NCI-H128 (cell line): Measurements from ENCODE around the gene THAP11.
"Not testable (repeated sequence)": the region's sequence is repeated elsewhere in the genome, so short reads cannot be mapped to it uniquely, and the experiment has no call there.

Experiments used
- DNase-seq: peaks from one replicate; lab custom pipeline; 2025; ENCODE audit not compliant: unreplicated experiment; lab: John Stamatoyannopoulos, UW

Gene THAP11

GRCh38 chr16:67834242-67834614 lies 7.9 kb upstream of the THAP11 start:
- no peak for DNase-seq

GRCh38 chr16:67837190-67837589 lies 4.9 kb upstream of the THAP11 start:
- DNase-seq = not testable (repeated sequence)

DNA sequence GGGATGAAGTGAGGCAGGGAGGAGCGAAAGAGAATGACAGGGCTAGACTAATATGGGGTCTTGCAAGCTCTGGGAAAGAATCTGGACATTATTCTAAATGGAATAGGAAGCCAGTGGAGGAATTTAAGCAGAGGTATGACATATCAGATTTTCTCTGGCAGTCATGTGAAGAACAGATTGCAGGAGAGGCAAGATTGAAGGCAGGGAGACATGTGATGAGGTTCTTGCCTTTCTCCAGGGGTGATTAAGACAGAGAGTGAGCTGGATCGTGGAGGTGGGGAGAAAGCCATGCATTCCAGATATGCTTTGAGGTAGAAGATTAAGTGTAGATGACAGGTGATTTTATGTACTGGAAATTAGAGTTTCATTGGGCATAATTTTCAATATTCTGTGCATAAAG lies 4.3 kb upstream of the THAP11 start:
- DNase-seq = no peak

DNA sequence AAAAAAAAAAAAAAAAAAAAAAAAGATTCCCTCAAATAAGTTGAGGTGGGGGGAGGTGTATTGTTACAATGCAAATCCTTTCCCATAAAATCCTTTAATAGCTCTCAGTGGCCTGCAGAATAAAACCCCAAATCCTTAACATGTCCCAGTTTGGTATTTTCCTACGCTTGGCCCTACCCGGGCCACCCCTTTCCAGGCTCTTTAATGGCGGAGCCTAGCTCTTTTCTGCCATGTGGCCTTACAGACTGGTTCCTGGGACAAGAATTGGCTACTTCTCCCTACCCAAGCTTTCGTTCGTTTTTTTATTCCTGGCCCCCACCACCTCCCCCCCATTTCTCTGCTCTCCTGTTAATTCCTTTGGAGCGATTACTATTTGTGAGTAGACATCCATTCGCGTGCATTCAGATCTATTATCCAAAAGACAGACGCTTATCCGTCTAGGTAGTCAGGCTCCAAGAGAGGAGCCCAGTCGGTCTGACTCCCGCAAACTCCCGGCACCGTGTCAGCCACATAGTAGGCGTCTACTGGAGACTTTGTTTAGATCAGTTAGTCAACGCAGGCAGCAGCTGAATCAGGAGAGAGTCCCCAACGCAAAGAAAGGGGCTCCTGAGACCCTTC lies 813 bp upstream of the THAP11 start:
- DNase-seq = no peak

DNA sequence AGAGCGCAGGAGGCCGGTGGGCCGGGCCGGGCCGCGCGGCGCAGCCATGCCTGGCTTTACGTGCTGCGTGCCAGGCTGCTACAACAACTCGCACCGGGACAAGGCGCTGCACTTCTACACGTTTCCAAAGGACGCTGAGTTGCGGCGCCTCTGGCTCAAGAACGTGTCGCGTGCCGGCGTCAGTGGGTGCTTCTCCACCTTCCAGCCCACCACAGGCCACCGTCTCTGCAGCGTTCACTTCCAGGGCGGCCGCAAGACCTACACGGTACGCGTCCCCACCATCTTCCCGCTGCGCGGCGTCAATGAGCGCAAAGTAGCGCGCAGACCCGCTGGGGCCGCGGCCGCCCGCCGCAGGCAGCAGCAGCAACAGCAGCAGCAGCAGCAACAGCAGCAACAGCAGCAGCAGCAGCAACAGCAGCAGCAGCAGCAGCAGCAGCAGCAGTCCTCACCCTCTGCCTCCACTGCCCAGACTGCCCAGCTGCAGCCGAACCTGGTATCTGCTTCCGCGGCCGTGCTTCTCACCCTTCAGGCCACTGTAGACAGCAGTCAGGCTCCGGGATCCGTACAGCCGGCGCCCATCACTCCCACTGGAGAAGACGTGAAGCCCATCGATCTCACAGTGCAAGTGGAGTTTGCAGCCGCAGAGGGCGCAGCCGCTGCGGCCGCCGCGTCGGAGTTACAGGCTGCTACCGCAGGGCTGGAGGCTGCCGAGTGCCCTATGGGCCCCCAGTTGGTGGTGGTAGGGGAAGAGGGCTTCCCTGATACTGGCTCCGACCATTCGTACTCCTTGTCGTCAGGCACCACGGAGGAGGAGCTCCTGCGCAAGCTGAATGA lies 606 bp downstream of the THAP11 start:
- no peak for DNase-seq

- DNase-seq = no peak
Observed at GRCh38 chr16:67843343-67843765, 1.2 kb downstream of the THAP11 start.

- DNase-seq = no peak
Observed at GRCh38 chr16:67844497-67844896, 2.4 kb downstream of the THAP11 start.

DNA sequence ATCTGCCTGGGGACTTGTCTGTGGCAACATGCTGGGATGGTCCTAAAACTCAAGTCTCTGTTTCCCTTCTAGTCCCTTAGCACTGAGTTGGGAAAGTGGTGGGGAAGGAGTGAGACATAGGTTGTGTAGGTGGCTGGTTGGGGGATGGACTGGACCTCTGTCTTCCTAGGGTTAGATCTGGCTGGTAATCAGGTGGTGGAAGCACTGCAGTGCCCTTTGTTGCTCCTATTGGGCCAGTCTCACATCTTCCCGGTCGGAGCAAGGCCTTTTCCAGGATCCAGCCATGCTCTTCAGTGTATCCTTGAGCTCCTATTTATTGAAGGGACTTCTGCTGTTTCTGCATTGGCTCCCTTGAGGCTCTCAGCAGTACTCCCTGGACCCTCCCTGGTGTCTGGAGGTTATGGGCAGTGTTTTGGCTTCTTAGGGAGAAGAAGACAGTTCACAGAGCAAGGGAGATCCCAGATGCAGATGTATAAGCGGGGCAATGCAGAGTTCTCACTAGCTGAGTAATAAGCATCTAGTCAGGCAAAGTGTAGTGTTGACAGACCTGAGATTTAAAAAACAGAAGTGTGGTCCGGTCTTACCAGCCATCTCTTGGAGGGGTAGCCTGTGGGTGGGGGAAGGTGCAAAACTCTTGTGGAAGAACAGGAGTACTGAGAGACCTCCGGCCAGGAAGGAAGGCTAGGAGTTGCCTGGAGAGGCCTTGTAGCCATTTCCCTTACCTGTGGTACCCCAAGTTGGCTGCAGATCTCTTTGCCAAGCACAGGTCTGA lies 3.4 kb downstream of the THAP11 start:
- DNase-seq = no peak

DNA sequence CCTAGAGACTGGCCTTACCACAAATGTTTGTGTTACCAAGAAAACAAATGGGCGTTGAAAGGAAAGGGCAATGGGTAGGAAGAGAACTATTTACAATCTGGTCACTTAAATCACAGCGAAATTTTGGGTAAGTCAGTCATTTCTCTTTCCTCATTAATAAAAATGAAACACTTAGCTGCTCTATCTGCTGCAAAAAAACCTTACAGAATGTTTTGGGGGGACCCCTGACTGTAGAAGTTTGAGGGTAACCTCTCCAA lies 3.9 kb downstream of the THAP11 start:
- DNase-seq = no peak

GRCh38 chr16:67846320-67847063 lies 4.4 kb downstream of the THAP11 start, which contains the start of gene NUTF2:
NUTF2 (plus strand) TSS chr16:67846933; CDS start chr16:67865131, 18,198 bp downstream.
- peak; percentile 79 for DNase-seq

- no peak for DNase-seq
Observed at GRCh38 chr16:67847064-67847861, 5.1 kb downstream of the THAP11 start, which contains the start of gene CENPT. CENPT (minus strand) TSS chr16:67847693; CDS start chr16:67833859, 13,834 bp downstream.

DNA sequence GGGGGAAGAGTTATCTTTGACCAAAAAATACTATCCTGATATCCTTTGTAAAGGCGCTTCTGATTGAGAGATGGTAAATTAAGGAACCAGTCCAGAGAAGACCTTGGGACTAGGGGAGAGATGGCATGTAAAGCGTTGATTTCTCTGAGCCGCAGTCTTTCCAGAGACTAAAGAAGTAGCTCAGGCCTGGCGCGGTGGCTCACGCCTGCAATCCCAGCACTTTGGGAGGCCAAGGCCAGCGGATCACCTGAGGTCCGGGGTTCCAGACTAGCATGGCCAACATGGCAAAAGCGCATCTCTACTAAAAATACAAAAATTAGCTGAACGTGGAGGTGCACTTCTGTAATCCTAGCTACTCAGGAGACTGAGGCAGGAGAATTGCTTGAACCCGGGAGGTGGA lies 6.0 kb downstream of the THAP11 start:
- DNase-seq = no peak

GRCh38 chr16:67853670-67854069 lies 11.6 kb downstream of the THAP11 start:
- DNase-seq = no peak

DNA sequence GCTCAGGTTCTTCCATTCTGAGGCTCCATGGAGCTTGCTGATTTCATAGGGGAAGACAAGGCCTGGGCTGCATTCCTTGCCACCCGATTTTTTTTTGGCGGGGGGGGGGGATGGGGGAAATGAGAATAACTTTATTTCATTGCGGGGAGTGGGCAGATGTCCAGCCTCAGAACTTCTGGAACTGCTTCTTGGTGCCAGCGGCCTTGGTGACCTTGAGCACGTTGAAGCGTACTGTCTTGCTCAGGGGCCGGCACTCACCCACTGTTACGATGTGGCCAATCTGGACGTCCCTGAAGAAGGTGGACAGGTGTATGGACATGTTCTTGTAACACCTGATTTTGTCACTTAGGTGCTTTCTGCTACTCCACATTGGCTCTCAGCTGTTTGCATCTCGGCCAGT lies 13.7 kb downstream of the THAP11 start:
- no peak for DNase-seq

- DNase-seq = no peak
Observed at GRCh38 chr16:67856927-67857546, 14.9 kb downstream of the THAP11 start.

DNA sequence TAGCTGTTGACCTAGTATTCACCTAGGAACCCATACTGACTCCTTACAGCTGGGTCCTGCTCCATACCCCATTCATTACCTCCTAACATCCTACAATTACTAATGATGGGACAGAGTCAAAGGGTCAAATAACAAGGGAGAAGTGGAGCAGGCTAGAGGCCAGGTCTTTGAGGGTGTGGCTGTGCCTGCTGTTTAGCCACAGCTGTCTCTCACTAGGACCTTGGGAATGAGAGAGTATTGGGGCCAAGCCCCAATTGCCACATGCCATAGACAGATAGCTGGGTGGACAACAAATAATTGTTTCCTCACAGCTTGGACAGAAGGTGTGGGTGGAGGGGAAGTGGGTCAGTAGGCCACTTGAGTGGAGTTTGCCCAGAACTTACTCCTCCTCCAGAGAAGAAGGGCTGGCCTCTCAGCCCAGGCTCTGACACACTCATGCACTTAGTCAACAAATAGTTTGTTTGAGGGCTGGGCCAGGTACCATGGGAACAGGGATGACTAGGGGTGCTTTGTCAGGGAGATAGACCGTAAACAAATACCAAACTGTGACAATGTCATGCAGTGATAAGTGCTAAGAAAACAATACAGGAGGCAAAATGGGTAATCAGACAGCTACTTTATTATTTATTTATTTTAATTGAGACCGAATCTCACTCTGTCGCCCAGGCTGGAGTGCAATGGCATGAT lies 15.6 kb downstream of the THAP11 start:
- no peak for DNase-seq

DNA sequence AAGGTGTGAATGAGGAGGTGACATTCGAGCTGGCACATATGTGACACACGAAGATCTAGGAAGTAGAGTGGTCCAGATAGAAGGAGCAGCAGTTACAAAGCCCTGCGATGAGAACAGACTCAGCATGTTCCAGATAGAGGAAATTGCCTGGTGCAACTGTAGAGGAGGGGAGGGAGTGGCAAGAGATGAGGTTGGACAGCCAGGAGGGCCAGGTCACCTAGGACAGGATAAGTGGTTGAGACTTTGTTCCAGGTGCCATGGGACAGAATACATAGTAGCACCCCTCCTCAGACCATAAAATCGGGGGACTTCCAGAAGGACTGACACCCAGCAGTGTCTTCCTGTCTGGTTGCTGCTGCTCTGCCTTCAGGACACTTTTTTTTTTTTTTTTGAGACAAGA lies 16.4 kb downstream of the THAP11 start:
- DNase-seq = no peak

GRCh38 chr16:67860589-67861398 lies 18.7 kb downstream of the THAP11 start:
- DNase-seq = no peak

GRCh38 chr16:67861877-67862276 lies 19.8 kb downstream of the THAP11 start:
- DNase-seq = no peak
